ENCODE results near the gene TGFBR1. TPM values are rescaled to one million over a fixed set of nuclear protein-coding genes. Genes with fewer than 3 reads are reported as not detected.

The TGFBR1 gene
- total and polyA plus RNA-seq, 2 donors (not counting 1 experiment from before 2014, with no cell fraction given): 78.5 to 79.1 TPM

GRCh38 chr9:99137225-99137624 lies 32.3 kb downstream of the TGFBR1 start:
- Histone ChIP-seq H3K4me3 (replicated peaks in 1 of 4; ENCODE audit: control extremely low read depth in 1 of 4, insufficient read depth in 1 of 4, low read depth in 3 of 4, low read length in 4 of 4) (no peak overlapping the region), H2AFZ (ENCODE audit: low read length) (no peak overlapping the region), H3K79me2 (ENCODE audit: control insufficient read depth, insufficient read depth, low read length) (no peaks in the 10 kb centered on the region), H3K27ac (ENCODE audit: insufficient read depth, low read length) (no peak overlapping the region), H3K4me2 (ENCODE audit: extremely low read depth, insufficient read depth, low read length) (no peak overlapping the region), H4K20me1 (ENCODE audit: control insufficient read depth, extremely low read depth, insufficient read depth, low read length) (no peaks in the 10 kb centered on the region), H3K9ac (ENCODE audit: insufficient read depth, low read length) (no peak overlapping the region), H3K36me3 (ENCODE audit: control insufficient read depth, insufficient read depth, low read length) (no peaks in the 10 kb centered on the region), H3K4me1 (ENCODE audit: control insufficient read depth, extremely low read depth, insufficient read depth, low read length) (peaks cover 7% of the 10 kb centered on the region), H3K27me3 (ENCODE audit: control insufficient read depth, insufficient read depth, low read length) (no peaks in the 10 kb centered on the region), H3K9me3 (ENCODE audit: control insufficient read depth, insufficient read depth, low read depth, low read length) (no peaks in the 10 kb centered on the region)
- DNase-seq (ENCODE audit: low read depth in 2 of 2): no peak
- no peak for TF ChIP-seq EZH2 (IDR thresholded peaks at IDR 0.05; ENCODE audit: low read length, missing control alignments)
- no peak for TF ChIP-seq CTCF (conservative IDR thresholded peaks at IDR 0.05 in 1 of 2, IDR thresholded peaks at IDR 0.05 in 1 of 2; ENCODE audit: low read depth in 1 of 2, low read length in 2 of 2)

GRCh38 chr9:99137891-99138290 lies 33.0 kb downstream of the TGFBR1 start:
- Histone ChIP-seq H3K27me3 (ENCODE audit: control insufficient read depth, insufficient read depth, low read length) (no peaks in the 10 kb centered on the region), H3K4me3 (replicated peaks in 1 of 4; ENCODE audit: control extremely low read depth in 1 of 4, insufficient read depth in 1 of 4, low read depth in 3 of 4, low read length in 4 of 4) (no peak overlapping the region), H2AFZ (ENCODE audit: low read length) (no peak overlapping the region), H3K36me3 (ENCODE audit: control insufficient read depth, insufficient read depth, low read length) (no peaks in the 10 kb centered on the region), H4K20me1 (ENCODE audit: control insufficient read depth, extremely low read depth, insufficient read depth, low read length) (no peaks in the 10 kb centered on the region), H3K9me3 (ENCODE audit: control insufficient read depth, insufficient read depth, low read depth, low read length) (no peaks in the 10 kb centered on the region), H3K27ac (ENCODE audit: insufficient read depth, low read length) (no peak overlapping the region), H3K4me2 (ENCODE audit: extremely low read depth, insufficient read depth, low read length) (no peak overlapping the region), H3K4me1 (ENCODE audit: control insufficient read depth, extremely low read depth, insufficient read depth, low read length) (peaks cover 7% of the 10 kb centered on the region), H3K79me2 (ENCODE audit: control insufficient read depth, insufficient read depth, low read length) (no peaks in the 10 kb centered on the region), H3K9ac (ENCODE audit: insufficient read depth, low read length) (no peak overlapping the region)
- DNase-seq (ENCODE audit: low read depth in 2 of 2): no peak
- no peak for TF ChIP-seq CTCF (conservative IDR thresholded peaks at IDR 0.05 in 1 of 2, IDR thresholded peaks at IDR 0.05 in 1 of 2; ENCODE audit: low read depth in 1 of 2, low read length in 2 of 2)
- no peak for TF ChIP-seq EZH2 (IDR thresholded peaks at IDR 0.05; ENCODE audit: low read length, missing control alignments)

- Histone ChIP-seq H3K4me2 (ENCODE audit: extremely low read depth, insufficient read depth, low read length) (no peak overlapping the region), H3K9ac (ENCODE audit: insufficient read depth, low read length) (no peak overlapping the region), H3K9me3 (ENCODE audit: control insufficient read depth, insufficient read depth, low read depth, low read length) (no peaks in the 10 kb centered on the region), H3K4me3 (replicated peaks in 1 of 4; ENCODE audit: control extremely low read depth in 1 of 4, insufficient read depth in 1 of 4, low read depth in 3 of 4, low read length in 4 of 4) (no peak overlapping the region), H2AFZ (ENCODE audit: low read length) (no peak overlapping the region), H3K79me2 (ENCODE audit: control insufficient read depth, insufficient read depth, low read length) (no peaks in the 10 kb centered on the region), H3K27me3 (ENCODE audit: control insufficient read depth, insufficient read depth, low read length) (no peaks in the 10 kb centered on the region), H3K4me1 (ENCODE audit: control insufficient read depth, extremely low read depth, insufficient read depth, low read length) (peaks cover 7% of the 10 kb centered on the region), H3K27ac (ENCODE audit: insufficient read depth, low read length) (no peak overlapping the region), H3K36me3 (ENCODE audit: control insufficient read depth, insufficient read depth, low read length) (peaks cover under 1% of the 10 kb centered on the region), H4K20me1 (ENCODE audit: control insufficient read depth, extremely low read depth, insufficient read depth, low read length) (no peaks in the 10 kb centered on the region)
- no peak for TF ChIP-seq CTCF (conservative IDR thresholded peaks at IDR 0.05 in 1 of 2, IDR thresholded peaks at IDR 0.05 in 1 of 2; ENCODE audit: low read depth in 1 of 2, low read length in 2 of 2)
- no peak for TF ChIP-seq EZH2 (IDR thresholded peaks at IDR 0.05; ENCODE audit: low read length, missing control alignments)
- no peak for DNase-seq (ENCODE audit: low read depth in 2 of 2)
Observed at GRCh38 chr9:99138424-99139284, 33.7 kb downstream of the TGFBR1 start.
